ENCODE measurements around the gene BANF2. TPM values are rescaled to one million over a fixed set of nuclear protein-coding genes. Genes with fewer than 3 reads are reported as not detected.

The BANF2 gene
- total and polyA plus RNA-seq, 2 of the 13 experiments (the other 11 are each of a cell fraction or from before 2014, with no cell fraction given), result 0.35 TPM; not detected in 1

DNA sequence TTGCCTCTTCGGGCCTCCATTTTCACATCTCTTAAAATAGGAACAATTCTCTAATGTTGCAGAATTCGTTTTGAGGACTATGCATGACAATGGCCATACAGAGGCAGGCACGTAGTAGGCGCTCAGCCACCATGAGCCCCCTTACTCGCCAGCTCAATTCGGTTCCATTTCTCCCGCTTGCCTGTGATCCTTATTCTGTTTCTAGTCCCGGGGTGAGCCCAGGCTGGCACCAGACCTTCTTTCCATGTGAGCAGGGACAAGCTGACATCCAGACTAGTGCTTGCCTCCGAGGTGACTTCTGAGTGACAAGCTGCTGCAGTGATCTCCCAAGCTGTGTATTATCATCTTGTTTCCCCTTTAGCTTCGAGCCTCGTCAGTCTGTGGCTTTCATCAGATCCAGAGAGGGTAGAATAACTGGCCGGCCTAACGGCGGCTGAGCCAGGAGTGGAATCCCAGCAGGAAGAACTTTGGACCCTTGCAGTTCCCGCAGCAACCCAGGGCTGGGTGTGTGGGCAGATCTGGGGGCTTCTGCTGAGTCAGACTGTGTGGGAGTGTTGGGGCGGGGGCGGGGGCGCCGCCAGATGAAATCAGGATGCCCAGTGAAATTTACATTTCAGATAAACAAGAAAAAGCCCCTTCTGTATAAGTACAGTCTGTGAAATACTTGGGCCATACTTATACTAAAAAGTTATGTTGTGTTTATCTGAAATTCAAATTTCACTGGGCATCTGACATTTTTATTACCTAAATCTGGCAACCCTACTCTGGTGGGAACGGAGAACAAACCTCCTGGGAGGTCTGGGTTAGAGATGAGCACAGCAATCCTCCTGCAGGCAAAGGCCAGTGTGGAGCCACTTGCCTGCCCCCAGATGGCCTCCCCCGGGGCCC, 10.9 kb downstream of the BANF2 start (continued):
- TF ChIP-seq, protein P1, sequence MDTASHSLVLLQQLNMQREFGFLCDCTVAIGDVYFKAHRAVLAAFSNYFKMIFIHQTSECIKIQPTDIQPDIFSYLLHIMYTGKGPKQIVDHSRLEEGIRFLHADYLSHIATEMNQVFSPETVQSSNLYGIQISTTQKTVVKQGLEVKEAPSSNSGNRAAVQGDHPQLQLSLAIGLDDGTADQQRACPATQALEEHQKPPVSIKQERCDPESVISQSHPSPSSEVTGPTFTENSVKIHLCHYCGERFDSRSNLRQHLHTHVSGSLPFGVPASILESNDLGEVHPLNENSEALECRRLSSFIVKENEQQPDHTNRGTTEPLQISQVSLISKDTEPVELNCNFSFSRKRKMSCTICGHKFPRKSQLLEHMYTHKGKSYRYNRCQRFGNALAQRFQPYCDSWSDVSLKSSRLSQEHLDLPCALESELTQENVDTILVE (CRISPR knock-in tag; IDR thresholded peaks at IDR 0.05), result peak; percentile 53
- TF ChIP-seq, protein P2, sequence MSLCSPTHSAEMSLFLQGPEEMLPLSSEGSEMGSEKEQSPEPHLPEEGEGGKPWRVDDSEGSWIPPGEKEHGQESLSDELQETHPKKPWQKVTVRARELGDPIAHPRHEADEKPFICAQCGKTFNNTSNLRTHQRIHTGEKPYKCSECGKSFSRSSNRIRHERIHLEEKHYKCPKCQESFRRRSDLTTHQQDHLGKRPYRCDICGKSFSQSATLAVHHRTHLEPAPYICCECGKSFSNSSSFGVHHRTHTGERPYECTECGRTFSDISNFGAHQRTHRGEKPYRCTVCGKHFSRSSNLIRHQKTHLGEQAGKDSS (CRISPR knock-in tag; IDR thresholded peaks at IDR 0.05; ENCODE audit: borderline replicate concordance, low read depth), result no peak
- TF ChIP-seq, protein P3, sequence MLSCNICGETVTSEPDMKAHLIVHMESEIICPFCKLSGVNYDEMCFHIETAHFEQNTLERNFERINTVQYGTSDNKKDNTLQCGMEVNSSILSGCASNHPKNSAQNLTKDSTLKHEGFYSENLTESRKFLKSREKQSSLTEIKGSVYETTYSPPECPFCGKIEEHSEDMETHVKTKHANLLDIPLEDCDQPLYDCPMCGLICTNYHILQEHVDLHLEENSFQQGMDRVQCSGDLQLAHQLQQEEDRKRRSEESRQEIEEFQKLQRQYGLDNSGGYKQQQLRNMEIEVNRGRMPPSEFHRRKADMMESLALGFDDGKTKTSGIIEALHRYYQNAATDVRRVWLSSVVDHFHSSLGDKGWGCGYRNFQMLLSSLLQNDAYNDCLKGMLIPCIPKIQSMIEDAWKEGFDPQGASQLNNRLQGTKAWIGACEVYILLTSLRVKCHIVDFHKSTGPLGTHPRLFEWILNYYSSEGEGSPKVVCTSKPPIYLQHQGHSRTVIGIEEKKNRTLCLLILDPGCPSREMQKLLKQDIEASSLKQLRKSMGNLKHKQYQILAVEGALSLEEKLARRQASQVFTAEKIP (CRISPR knock-in tag; IDR thresholded peaks at IDR 0.05; ENCODE audit: borderline replicate concordance), result no peak
- TF ChIP-seq, protein P4, sequence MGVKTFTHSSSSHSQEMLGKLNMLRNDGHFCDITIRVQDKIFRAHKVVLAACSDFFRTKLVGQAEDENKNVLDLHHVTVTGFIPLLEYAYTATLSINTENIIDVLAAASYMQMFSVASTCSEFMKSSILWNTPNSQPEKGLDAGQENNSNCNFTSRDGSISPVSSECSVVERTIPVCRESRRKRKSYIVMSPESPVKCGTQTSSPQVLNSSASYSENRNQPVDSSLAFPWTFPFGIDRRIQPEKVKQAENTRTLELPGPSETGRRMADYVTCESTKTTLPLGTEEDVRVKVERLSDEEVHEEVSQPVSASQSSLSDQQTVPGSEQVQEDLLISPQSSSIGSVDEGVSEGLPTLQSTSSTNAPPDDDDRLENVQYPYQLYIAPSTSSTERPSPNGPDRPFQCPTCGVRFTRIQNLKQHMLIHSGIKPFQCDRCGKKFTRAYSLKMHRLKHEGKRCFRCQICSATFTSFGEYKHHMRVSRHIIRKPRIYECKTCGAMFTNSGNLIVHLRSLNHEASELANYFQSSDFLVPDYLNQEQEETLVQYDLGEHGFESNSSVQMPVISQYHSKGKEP (CRISPR knock-in tag; IDR thresholded peaks at IDR 0.05), result no peak
- TF ChIP-seq ZNF768 (CRISPR knock-in tag; IDR thresholded peaks at IDR 0.05), result no peak; the same call in 1 of the 2 replicates
- TF ChIP-seq CHD4 (IDR thresholded peaks at IDR 0.05; ENCODE audit: borderline replicate concordance, low read length), result peak; percentile 84; the same call in 1 of the 2 replicates
- no peak for TF ChIP-seq ZNF501 (CRISPR knock-in tag; IDR thresholded peaks at IDR 0.05)
- TF ChIP-seq ZFP36L2 (CRISPR knock-in tag; IDR thresholded peaks at IDR 0.05), result no peak
- TF ChIP-seq, protein P5, sequence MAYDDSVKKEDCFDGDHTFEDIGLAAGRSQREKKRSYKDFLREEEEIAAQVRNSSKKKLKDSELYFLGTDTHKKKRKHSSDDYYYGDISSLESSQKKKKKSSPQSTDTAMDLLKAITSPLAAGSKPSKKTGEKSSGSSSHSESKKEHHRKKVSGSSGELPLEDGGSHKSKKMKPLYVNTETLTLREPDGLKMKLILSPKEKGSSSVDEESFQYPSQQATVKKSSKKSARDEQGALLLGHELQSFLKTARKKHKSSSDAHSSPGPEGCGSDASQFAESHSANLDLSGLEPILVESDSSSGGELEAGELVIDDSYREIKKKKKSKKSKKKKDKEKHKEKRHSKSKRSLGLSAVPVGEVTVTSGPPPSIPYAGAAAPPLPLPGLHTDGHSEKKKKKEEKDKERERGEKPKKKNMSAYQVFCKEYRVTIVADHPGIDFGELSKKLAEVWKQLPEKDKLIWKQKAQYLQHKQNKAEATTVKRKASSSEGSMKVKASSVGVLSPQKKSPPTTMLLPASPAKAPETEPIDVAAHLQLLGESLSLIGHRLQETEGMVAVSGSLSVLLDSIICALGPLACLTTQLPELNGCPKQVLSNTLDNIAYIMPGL (CRISPR knock-in tag; IDR thresholded peaks at IDR 0.05; ENCODE audit: borderline replicate concordance in 1 of 2, low read depth in 1 of 2), result no peak; a peak in 1 of 4 replicates
- TF ChIP-seq ZNF431 (CRISPR knock-in tag; IDR thresholded peaks at IDR 0.05; ENCODE audit: borderline replicate concordance, low read depth), result no peak; the same call in 1 of the 2 replicates
- 0 out of 2 replicates have a peak, but pooled peaks have one; percentile 28 for TF ChIP-seq ONECUT2 (CRISPR knock-in tag; IDR thresholded peaks at IDR 0.05)
- TF ChIP-seq AKAP8 (CRISPR knock-in tag; IDR thresholded peaks at IDR 0.05), result no peak
- TF ChIP-seq JUNB (CRISPR knock-in tag; IDR thresholded peaks at IDR 0.05; ENCODE audit: borderline replicate concordance), result no peak; the same call in 1 of the 2 replicates
- TF ChIP-seq, protein P6, sequence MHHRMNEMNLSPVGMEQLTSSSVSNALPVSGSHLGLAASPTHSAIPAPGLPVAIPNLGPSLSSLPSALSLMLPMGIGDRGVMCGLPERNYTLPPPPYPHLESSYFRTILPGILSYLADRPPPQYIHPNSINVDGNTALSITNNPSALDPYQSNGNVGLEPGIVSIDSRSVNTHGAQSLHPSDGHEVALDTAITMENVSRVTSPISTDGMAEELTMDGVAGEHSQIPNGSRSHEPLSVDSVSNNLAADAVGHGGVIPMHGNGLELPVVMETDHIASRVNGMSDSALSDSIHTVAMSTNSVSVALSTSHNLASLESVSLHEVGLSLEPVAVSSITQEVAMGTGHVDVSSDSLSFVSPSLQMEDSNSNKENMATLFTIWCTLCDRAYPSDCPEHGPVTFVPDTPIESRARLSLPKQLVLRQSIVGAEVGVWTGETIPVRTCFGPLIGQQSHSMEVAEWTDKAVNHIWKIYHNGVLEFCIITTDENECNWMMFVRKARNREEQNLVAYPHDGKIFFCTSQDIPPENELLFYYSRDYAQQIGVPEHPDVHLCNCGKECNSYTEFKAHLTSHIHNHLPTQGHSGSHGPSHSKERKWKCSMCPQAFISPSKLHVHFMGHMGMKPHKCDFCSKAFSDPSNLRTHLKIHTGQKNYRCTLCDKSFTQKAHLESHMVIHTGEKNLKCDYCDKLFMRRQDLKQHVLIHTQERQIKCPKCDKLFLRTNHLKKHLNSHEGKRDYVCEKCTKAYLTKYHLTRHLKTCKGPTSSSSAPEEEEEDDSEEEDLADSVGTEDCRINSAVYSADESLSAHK (CRISPR knock-in tag; IDR thresholded peaks at IDR 0.05; ENCODE audit: borderline replicate concordance), result no peak
- TF ChIP-seq PHF20 (CRISPR knock-in tag; IDR thresholded peaks at IDR 0.05), result no peak
- TF ChIP-seq ZNF430 (CRISPR knock-in tag; IDR thresholded peaks at IDR 0.05), result peak; percentile 81
- no peak for TF ChIP-seq KLF6 (CRISPR knock-in tag; IDR thresholded peaks at IDR 0.05)
- TF ChIP-seq ZFYVE20 (CRISPR knock-in tag; IDR thresholded peaks at IDR 0.05; ENCODE audit: borderline replicate concordance, low read depth), result no peak

Data from HepG2 (cell line).